Stimulated activated CD4-positive, alpha-beta T cell treated with anti-CD3 and anti-CD28 coated beads, TNF-alpha, amount 100 ng/mL, for 4 hours (primary cell): ENCODE measurements around the gene ARHGAP10.

Source experiments
- DNase-seq, 3 experiments: peaks; one replicate each; pipeline ENCODE4 v3.0.0-alpha.2; 2020; ENCODE audit warnings: low read depth in 3 of 3

Gene ARHGAP10

DNA sequence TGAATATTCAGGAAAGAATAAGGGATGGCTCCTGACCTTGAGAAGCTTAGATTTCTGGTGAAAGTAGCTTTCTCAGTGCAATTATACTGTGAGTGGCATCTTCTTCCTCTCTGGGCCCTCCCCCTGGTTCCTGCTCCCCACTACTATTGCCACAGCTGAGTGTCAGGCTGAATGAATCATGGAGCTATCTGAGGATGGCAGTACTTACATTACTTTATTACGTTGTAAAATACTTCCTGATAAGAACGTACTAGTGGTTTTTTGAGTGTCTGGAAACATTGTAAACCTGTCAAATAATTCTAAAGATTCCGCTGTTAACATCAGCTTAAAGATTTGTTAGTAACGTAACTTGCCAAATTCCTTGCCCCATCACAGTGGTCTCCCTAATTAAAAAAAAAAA is 36.2 kb downstream of the ARHGAP10 start:
- no peak for DNase-seq

DNA sequence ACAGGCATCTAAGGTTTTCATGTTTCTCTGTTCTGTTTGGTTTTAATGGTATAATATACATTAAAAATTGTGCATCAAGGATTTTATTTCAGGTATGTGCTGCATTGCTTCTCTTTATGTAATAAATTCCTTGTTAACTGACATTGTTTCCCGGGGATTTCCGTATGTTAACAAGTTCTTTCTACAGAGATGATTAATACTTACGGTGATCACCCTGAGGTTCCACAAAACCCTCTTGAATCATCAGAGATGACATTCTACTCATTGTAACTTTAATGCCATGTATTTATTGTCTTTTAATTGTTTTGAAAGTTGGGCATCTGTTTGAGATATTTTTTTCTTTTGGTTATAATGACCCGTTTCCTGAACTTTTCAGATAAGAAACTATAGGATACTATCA is 37.5 kb downstream of the ARHGAP10 start:
- no peak for DNase-seq

DNA sequence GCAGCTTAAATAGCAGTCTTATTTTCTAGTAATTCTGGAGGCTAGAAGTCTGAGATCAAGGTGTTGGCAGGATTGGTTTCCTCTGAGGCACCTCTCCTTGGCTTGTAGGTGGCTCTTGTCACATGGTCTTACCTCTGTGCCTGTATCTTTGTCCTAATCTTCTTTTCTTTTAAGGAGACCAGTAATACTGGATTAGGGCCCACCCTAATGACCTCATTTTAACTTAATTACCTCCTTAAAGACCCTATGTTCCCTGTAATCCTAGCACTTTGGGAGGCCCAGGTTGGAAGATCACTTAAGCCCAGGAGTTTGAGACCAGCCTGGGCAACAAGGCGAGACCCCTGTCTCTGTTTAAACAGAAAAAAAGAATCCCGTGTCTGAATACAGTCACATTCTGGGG is 38.9 kb downstream of the ARHGAP10 start:
- DNase-seq = no peak

- no peak for DNase-seq
Observed at GRCh38 chr4:147772056-147772455, 40.2 kb downstream of the ARHGAP10 start.

GRCh38 chr4:147772459-147772969 is 40.6 kb downstream of the ARHGAP10 start:
- no peak for DNase-seq

DNA sequence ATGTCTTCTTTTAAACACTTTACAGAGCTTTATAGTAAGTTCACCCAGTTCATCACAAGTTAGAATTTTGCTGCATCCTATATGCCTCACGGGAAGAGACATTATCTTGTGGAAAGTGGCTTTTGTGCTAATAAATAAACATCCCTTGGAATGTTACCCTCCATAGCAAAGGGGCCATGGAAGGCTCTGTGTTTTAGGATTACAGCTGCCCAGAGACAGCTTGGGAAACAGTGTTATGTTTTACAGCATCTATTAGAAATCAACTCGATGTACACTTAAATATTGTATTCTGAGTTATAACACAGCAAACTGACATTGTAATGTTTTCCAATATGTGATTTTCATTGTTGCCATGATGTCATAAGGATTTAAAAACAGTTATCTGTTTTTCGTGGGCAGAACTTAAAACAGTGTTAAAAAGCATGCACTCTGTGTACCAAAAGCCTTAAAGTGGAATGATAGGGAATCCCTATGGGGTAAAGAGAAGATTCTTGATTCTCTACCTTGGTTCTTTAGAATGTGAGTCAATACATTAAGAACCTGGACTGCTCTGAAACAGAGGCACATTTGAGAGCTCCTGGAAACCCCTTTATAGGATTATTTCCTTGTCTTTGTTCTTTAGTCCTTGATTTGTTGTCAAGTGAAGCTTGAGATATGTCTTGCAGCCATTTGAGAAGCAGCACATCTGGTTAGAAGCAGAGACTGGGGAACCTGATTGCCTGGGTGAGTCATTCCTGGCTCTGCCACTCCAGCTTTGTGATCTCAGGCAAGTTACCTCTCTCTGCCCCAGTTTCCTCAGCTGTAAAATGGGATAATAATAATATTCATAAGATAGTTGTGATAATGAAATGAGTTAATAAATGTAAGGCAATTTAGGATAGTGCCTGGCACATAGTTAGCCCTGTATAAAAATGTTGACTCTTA is 41.6 kb downstream of the ARHGAP10 start:
- DNase-seq = no peak

DNA sequence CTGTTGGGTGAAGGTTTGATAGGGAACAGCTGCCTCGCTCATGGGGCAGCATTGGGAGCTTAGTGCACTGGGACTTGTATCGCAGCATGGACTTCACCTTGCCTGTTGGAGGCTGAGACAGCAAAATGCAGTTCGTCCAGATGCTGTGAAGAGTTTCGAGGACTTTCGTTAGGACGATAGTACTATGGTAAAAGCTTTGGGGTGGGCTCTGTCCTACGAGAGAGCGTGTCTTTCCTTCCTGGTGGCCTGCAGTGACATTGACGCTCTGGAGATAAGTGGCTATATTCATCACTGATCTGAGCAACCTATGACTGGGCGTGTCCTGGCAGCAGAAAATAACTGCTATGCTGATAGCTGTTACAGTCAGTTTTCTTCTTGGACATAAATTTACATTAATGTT is 44.8 kb downstream of the ARHGAP10 start:
- no peak for DNase-seq

DNA sequence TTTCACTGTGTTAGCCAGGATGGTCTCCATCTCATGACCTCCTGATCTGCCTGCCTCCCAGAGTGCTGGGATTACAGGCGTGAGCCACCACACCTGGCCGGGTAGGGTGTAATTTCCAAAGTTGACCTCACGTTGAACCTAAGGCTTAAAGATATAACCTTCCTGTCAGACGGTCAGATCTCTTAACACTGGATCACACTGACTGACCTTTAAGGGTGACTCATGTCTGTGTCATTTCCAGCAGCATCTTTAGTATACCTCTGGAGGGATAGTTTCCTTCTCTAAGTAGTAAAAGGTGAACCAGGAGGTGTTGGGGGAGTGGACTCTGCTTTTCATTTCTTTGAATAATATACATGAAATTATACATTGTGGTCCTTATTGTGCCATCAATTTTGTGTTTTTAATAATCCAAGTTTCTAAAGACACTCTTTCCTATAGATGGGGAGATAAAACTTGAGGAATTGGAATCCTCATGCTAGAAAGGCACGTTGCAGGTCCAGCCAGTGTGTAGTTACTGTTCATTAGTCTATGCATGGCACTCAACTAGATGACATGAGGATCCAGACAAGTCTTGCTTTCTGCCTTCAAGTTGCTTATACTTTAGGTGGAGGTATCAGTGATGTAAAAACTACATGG is 45.7 kb downstream of the ARHGAP10 start:
- DNase-seq = no peak

DNA sequence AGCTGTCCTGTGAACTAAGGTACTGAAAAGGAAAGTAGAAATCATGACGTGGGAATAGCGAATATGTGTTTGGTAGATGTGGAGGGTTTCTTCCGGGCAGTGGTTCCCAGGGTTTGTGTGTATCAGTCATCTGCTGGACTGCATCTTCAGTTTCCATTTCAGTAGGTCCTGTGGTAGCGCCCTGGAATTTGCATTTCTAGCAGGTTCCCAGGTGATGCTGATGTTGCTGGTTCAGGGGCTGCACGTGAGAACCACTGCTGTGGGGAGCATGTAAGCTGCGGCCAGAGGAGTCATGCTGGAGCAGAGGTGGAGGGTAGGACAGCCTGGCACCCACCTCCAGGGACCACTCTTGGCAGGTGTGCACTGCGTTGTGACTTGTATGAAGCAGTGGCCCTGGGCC is 47.1 kb downstream of the ARHGAP10 start:
- DNase-seq = no peak

GRCh38 chr4:147779451-147779850 is 47.6 kb downstream of the ARHGAP10 start:
- DNase-seq = no peak

- no peak for DNase-seq
Observed at GRCh38 chr4:147780137-147780777, 48.4 kb downstream of the ARHGAP10 start.

- DNase-seq = no peak
Observed at GRCh38 chr4:147782087-147782781, 50.3 kb downstream of the ARHGAP10 start.

DNA sequence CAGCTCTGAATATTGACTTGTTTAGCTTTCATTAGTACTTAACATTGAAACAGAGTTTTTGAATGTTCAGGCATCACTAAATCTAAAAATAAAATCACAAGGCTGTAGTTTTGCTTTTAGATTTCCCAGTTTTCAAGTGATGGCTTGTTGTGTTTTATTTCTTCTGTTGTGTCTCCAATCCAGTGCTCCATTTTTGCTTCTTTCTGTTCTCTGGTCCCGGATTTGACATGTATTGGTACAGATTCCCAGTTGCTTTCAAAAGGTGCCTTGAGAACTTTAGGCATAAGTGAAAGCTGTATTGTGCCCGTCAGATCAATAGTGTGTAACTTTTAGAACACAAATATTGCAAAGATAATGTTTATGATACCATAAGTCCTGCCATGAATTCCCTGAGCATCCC is 53.2 kb downstream of the ARHGAP10 start:
- no peak for DNase-seq

GRCh38 chr4:147786031-147786430 is 54.1 kb downstream of the ARHGAP10 start:
- DNase-seq = no peak

GRCh38 chr4:147786531-147786930 is 54.6 kb downstream of the ARHGAP10 start:
- DNase-seq = no peak

DNA sequence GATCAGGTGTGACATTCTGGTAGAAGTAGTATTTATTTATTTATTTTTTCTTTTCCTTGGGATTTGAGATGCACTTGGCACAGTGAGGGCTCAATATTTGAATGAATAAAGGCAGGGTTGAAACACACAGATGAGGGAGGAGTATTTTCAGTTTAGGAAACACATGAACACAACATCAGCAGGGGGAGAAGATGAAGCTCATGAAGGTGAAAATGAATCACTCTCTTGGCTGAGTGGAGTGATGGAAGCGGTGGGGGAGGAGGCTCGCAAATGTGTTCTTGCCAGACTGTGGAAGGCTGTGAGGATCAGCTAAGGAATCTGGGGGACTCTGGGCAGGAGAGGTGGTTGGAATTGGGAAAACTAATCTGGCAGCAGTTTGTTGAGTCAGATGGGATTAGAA is 55.3 kb downstream of the ARHGAP10 start:
- no peak for DNase-seq

DNA sequence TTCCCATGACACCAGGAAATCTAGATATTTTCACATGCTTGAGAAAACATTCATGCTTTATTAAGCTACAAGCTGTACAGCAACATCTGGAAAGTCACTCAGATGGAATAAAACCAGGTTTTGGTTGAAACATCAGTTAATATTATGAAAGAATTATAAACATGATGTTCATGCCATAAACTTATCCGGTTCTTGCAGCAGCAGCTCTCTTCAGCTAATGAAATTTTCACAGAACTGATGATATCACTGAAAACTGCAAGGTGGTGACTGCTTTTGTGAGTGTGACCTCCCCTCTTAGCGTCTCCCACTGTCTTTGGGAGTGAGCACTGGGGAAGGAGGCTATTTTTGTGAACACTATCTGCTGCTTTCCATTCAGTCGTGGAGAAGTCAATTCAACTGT is 56.9 kb downstream of the ARHGAP10 start:
- DNase-seq = no peak

DNA sequence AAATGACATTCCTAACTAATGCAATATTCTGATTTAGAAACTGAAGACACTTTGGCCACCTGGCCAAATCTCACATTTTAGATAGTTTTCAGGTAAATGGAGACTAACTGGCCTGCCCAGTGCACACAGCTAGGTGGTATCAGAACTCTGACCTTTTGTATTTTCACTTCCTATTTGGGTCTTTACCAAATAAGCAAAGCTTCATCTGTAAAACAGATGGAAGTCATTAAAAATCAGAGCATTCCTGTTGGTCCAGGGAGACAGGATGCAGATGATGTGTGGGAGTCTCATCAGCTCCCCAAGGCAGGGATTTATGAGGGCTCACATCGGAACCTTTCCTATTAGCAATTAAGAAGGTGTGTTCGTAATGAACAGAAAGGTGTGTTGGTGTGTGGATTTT is 57.7 kb downstream of the ARHGAP10 start:
- DNase-seq = no peak

GRCh38 chr4:147790412-147790811 is 58.5 kb downstream of the ARHGAP10 start:
- no peak for DNase-seq

- DNase-seq = no peak
Observed at GRCh38 chr4:147791341-147791740, 59.5 kb downstream of the ARHGAP10 start.

GRCh38 chr4:147791865-147792264 is 60.0 kb downstream of the ARHGAP10 start:
- no peak for DNase-seq
